GM23338 (cell line): ENCODE measurements around the gene VCPKMT. TPM values are rescaled to one million over a fixed set of nuclear protein-coding genes. Genes with fewer than 3 reads are reported as not detected.

ENCODE experiments used
- ATAC-seq: fragments of 200-7000 bp; cut with Tn5 transposase; 3 replicates; pipeline ENCODE4 v1.9.1; 2020
- DNase-seq: peaks from one replicate; pipeline ENCODE4 v3.0.0-alpha.2; 2015; ENCODE audit warnings: low spot score
- H2AFZ ChIP-seq: fragments of 200-600 bp; sonication (generic); 2 replicates; pipeline ENCODE4 v1.8.0; 2016; ENCODE audit warnings: antibody characterized with exemption, mild to moderate bottlenecking, moderate library complexity
- H3F3A ChIP-seq: fragments of 200-600 bp; sonication (generic); replicated peaks from 2 replicates; pipeline ENCODE4 v1.8.0; 2017; ENCODE audit warnings: antibody characterized with exemption, mixed run types, low read depth
- H3K27ac ChIP-seq: fragments of 200-600 bp; sonication (generic); 2 replicates; pipeline ENCODE4 v1.6.1; 2016; ENCODE audit warnings: low read depth
- H3K27me3 ChIP-seq: fragments of 200-600 bp; sonication (generic); 2 replicates; pipeline ENCODE4 v1.8.0; 2016; ENCODE audit warnings: mild to moderate bottlenecking, mixed run types, moderate library complexity; ENCODE audit not compliant: insufficient read depth
- H3K36me3 ChIP-seq: fragments of 200-600 bp; sonication (generic); 2 replicates; pipeline ENCODE4 v1.8.0; 2016; ENCODE audit warnings: mild to moderate bottlenecking; ENCODE audit not compliant: insufficient read depth
- H3K4me1 ChIP-seq: fragments of 200-600 bp; sonication (generic); 2 replicates; pipeline ENCODE4 v1.8.0; 2016; ENCODE audit warnings: mild to moderate bottlenecking, moderate library complexity; ENCODE audit not compliant: insufficient read depth
- H3K4me2 ChIP-seq: fragments of 200-600 bp; sonication (generic); 2 replicates; pipeline ENCODE4 v1.7.1; 2017; ENCODE audit warnings: mixed run types
- H3K4me3 ChIP-seq: fragments of 200-600 bp; sonication (generic); 2 replicates; pipeline ENCODE4 v1.6.1; 2016; ENCODE audit warnings: mixed run types
- H3K79me2 ChIP-seq: fragments of 200-600 bp; sonication (generic); replicated peaks from 2 replicates; pipeline ENCODE4 v1.8.0; 2017; ENCODE audit warnings: mild to moderate bottlenecking; ENCODE audit not compliant: insufficient read depth
- H3K9me2 ChIP-seq: fragments of 200-600 bp; sonication (generic); 2 replicates; pipeline ENCODE4 v1.8.0; 2017; ENCODE audit not compliant: insufficient read depth
- H4K20me1 ChIP-seq: fragments of 200-600 bp; sonication (generic); replicated peaks from 2 replicates; pipeline ENCODE4 v1.8.0; 2017; ENCODE audit warnings: mild to moderate bottlenecking; ENCODE audit not compliant: insufficient read depth
- H3K27ac Mint-ChIP-seq: 2 replicates; pipeline ENCODE4 v1.8.0; 2020; ENCODE audit warnings: inconsistent platforms, mild to moderate bottlenecking, moderate library complexity, mixed read lengths
- H3K27me3 Mint-ChIP-seq: 3 replicates; pipeline ENCODE4 v1.8.0; 2022; ENCODE audit warnings: low read depth, mild to moderate bottlenecking, moderate library complexity, mixed read lengths, inconsistent platforms; ENCODE audit not compliant: insufficient read depth, poor library complexity
- H3K36me3 Mint-ChIP-seq: 3 replicates; pipeline ENCODE4 v1.8.0; 2021; ENCODE audit warnings: low read depth, mild to moderate bottlenecking, inconsistent platforms, moderate library complexity, mixed read lengths
- H3K4me1 Mint-ChIP-seq: 3 replicates; pipeline ENCODE4 v1.8.0; 2020; ENCODE audit warnings: mild to moderate bottlenecking, inconsistent platforms, mixed read lengths
- H3K4me3 Mint-ChIP-seq: 3 replicates; pipeline ENCODE4 v1.8.0; 2021; ENCODE audit warnings: moderate library complexity, mild to moderate bottlenecking, inconsistent platforms, mixed read lengths
- H3K9me3 Mint-ChIP-seq: 3 replicates; pipeline ENCODE4 v1.8.0; 2020; ENCODE audit warnings: moderate library complexity, mild to moderate bottlenecking, inconsistent platforms, mixed read lengths
- CREB1 ChIP-seq: fragments of 250-450 bp; sonication (Bioruptor Pico); IDR thresholded peaks from 2 replicates; pipeline ENCODE4 v1.5.0; 2020; ENCODE audit warnings: low read depth, mild to moderate bottlenecking, moderate library complexity
- ETS1 ChIP-seq: IDR thresholded peaks from 2 replicates; pipeline ENCODE4 v1.6.1; 2016; ENCODE audit warnings: antibody characterized with exemption
- POLR2AphosphoS5 ChIP-seq: IDR thresholded peaks from 2 replicates; pipeline ENCODE4 v1.6.1; 2016; ENCODE audit warnings: antibody characterized with exemption, low read depth
- ZNF114 ChIP-seq: fragments of 250-450 bp; sonication (Bioruptor Pico); IDR thresholded peaks from 2 replicates; pipeline ENCODE4 v1.5.0; 2020; ENCODE audit warnings: mild to moderate bottlenecking, moderate library complexity
- ZNF331 ChIP-seq: fragments of 250-450 bp; sonication (Bioruptor Pico); IDR thresholded peaks from 2 replicates; pipeline ENCODE4 v1.5.0; 2020; ENCODE audit warnings: low read depth, mild to moderate bottlenecking, moderate library complexity
- ZNF462 ChIP-seq: fragments of 250-450 bp; sonication (Bioruptor Pico); IDR thresholded peaks from 2 replicates; pipeline ENCODE4 v1.5.0; 2020; ENCODE audit warnings: mild to moderate bottlenecking, moderate library complexity
- polyA plus RNA-seq: library from polyadenylated mRNA; unstranded; fragments of >200 nt; fragmentation: Nextera tagmentation; extraction: Ambion mirVana; gene quantifications from 2 replicates; pipeline ENCODE4 v1.2.1, GENCODE V29; 2016
- total RNA-seq: library from RNA; depleted of rRNA; stranded (reverse); fragments of >200 nt; shearing (Covaris generic); gene quantifications from 2 replicates; pipeline ENCODE4 v1.2.3, GENCODE V29; 2014
- TF ChIP-seq, protein P1 (sequence below): IDR thresholded peaks from one replicate; pipeline ENCODE4 v1.6.1; 2018; ENCODE audit warnings: antibody characterized with exemption; ENCODE audit not compliant: unreplicated experiment

Gene VCPKMT
- total and polyA plus RNA-seq, 2 experiments from 2014 or later: 12.3 to 15.8 TPM

- Histone ChIP-seq H4K20me1 (no peaks in the 10 kb centered on the region), H3K4me1 (no peaks in the 10 kb centered on the region; the same call in 1 of the 2 replicates), H3F3A (no peaks in the 10 kb centered on the region), H3K36me3 (no peaks in the 10 kb centered on the region), H3K27me3 (no peaks in the 10 kb centered on the region), H3K4me3 (no peak overlapping the region), H2AFZ (no peak overlapping the region; the same call in 1 of the 2 replicates), H3K9me2 (0 out of 2 replicates have a peak, but pooled peaks cover 2% of the 10 kb centered on the region), H3K4me2 (0 out of 2 replicates have a peak overlapping the region, but pooled peaks have one; percentile 26), H3K27ac (no peak overlapping the region), H3K79me2 (no peaks in the 10 kb centered on the region)
- Mint-ChIP-seq H3K4me3 (no peak overlapping the region), H3K9me3 (no peaks in the 10 kb centered on the region), H3K36me3 (no peaks in the 10 kb centered on the region), H3K27ac (no peak overlapping the region), H3K27me3 (peaks cover 4% of the 10 kb centered on the region), H3K4me1 (peaks cover 6% of the 10 kb centered on the region)
- TF ChIP-seq ZNF331 (CRISPR knock-in tag): no peak
- TF ChIP-seq, protein P1, sequence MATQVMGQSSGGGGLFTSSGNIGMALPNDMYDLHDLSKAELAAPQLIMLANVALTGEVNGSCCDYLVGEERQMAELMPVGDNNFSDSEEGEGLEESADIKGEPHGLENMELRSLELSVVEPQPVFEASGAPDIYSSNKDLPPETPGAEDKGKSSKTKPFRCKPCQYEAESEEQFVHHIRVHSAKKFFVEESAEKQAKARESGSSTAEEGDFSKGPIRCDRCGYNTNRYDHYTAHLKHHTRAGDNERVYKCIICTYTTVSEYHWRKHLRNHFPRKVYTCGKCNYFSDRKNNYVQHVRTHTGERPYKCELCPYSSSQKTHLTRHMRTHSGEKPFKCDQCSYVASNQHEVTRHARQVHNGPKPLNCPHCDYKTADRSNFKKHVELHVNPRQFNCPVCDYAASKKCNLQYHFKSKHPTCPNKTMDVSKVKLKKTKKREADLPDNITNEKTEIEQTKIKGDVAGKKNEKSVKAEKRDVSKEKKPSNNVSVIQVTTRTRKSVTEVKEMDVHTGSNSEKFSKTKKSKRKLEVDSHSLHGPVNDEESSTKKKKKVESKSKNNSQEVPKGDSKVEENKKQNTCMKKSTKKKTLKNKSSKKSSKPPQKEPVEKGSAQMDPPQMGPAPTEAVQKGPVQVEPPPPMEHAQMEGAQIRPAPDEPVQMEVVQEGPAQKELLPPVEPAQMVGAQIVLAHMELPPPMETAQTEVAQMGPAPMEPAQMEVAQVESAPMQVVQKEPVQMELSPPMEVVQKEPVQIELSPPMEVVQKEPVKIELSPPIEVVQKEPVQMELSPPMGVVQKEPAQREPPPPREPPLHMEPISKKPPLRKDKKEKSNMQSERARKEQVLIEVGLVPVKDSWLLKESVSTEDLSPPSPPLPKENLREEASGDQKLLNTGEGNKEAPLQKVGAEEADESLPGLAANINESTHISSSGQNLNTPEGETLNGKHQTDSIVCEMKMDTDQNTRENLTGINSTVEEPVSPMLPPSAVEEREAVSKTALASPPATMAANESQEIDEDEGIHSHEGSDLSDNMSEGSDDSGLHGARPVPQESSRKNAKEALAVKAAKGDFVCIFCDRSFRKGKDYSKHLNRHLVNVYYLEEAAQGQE: no peak
- TF ChIP-seq ETS1: no peak
- no peak for TF ChIP-seq CREB1 (CRISPR knock-in tag)
- TF ChIP-seq ZNF114: no peak
- no peak for TF ChIP-seq POLR2AphosphoS5
- ATAC-seq: peak; percentile 79
- DNase-seq: peak; percentile 22
Measured at GRCh38 chr14:50092006-50092555, 24.3 kb downstream of the VCPKMT start.

GRCh38 chr14:50091240-50091913, 25.0 kb downstream of the VCPKMT start:
- no peak overlapping the region for H3K4me3 ChIP-seq
- ATAC-seq (no peak), DNase-seq (no peak)
- no peaks in the 10 kb centered on the region for H3K9me3 Mint-ChIP-seq
- no peaks in the 10 kb centered on the region for H4K20me1 ChIP-seq
- no peaks in the 10 kb centered on the region for H3K9me2 ChIP-seq
- H3K27ac Mint-ChIP-seq: no peak overlapping the region
- 0 out of 2 replicates have a peak overlapping the region, but pooled peaks have one; percentile 26 for H3K4me2 ChIP-seq
- TF ChIP-seq POLR2AphosphoS5 (no peak), ZNF462 (CRISPR knock-in tag) (no peak), ZNF114 (no peak)
- H3K36me3 Mint-ChIP-seq: no peaks in the 10 kb centered on the region
- no peak overlapping the region for H3K27ac ChIP-seq
- H3F3A ChIP-seq: no peaks in the 10 kb centered on the region
- no peak overlapping the region for H2AFZ ChIP-seq
- H3K4me1 Mint-ChIP-seq: peaks cover 6% of the 10 kb centered on the region
- H3K79me2 ChIP-seq: no peaks in the 10 kb centered on the region
- H3K4me1 ChIP-seq: no peaks in the 10 kb centered on the region; the same call in 1 of the 2 replicates
- no peak overlapping the region for H3K4me3 Mint-ChIP-seq
- peaks cover 4% of the 10 kb centered on the region for H3K27me3 Mint-ChIP-seq
- no peaks in the 10 kb centered on the region for H3K27me3 ChIP-seq
- no peaks in the 10 kb centered on the region for H3K36me3 ChIP-seq
